Chondrocyte (in vitro differentiated cells): Measurements from ENCODE around the gene ZNF235. TPM values are rescaled to one million over a fixed set of nuclear protein-coding genes. Genes with fewer than 3 reads are reported as not detected.
A peak's percentile ranks its signal among the peaks of the same experiment; 100 is the strongest.
"Not testable (repeated sequence)": the region's sequence is repeated elsewhere in the genome, so short reads cannot be mapped to it uniquely, and the experiment has no call there.

Experiments used
- DNase-seq: peaks from one replicate; pipeline ENCODE4 v3.0.0; 2021; ENCODE audit warnings: mixed read lengths, low spot score
- H3K27ac Mint-ChIP-seq: one replicate; pipeline ENCODE4 v1.8.0; 2021; ENCODE audit warnings: mild to moderate bottlenecking, moderate library complexity, mixed read lengths; ENCODE audit not compliant: unreplicated experiment
- H3K27me3 Mint-ChIP-seq: 2 replicates; pipeline ENCODE4 v1.8.0; 2021; ENCODE audit warnings: low read depth, mixed read lengths
- H3K36me3 Mint-ChIP-seq: 2 replicates; pipeline ENCODE4 v1.8.0; 2021; ENCODE audit warnings: low read depth, mixed read lengths
- H3K4me1 Mint-ChIP-seq: 2 replicates; pipeline ENCODE4 v1.8.0; 2021; ENCODE audit warnings: low read depth, mild to moderate bottlenecking, mixed read lengths
- H3K4me3 Mint-ChIP-seq: one replicate; pipeline ENCODE4 v1.8.0; 2021; ENCODE audit warnings: mild to moderate bottlenecking, moderate library complexity, mixed read lengths; ENCODE audit not compliant: unreplicated experiment
- H3K9me3 Mint-ChIP-seq: 2 replicates; pipeline ENCODE4 v1.8.0; 2021; ENCODE audit warnings: low read depth, mixed read lengths
- CTCF ChIP-seq: fragments of 200-600 bp; sonication (generic); IDR thresholded peaks from 2 replicates; pipeline ENCODE4 v1.5.0; 2021; ENCODE audit warnings: antibody characterized with exemption, mild to moderate bottlenecking, moderate library complexity
- total RNA-seq: library from RNA; stranded (reverse); gene quantifications from 3 replicates; pipeline ENCODE4 v1.2.1, GENCODE V29; 2021

Gene ZNF235
- total RNA-seq, 1 donor from 2014 or later, result 7.4 TPM

DNA sequence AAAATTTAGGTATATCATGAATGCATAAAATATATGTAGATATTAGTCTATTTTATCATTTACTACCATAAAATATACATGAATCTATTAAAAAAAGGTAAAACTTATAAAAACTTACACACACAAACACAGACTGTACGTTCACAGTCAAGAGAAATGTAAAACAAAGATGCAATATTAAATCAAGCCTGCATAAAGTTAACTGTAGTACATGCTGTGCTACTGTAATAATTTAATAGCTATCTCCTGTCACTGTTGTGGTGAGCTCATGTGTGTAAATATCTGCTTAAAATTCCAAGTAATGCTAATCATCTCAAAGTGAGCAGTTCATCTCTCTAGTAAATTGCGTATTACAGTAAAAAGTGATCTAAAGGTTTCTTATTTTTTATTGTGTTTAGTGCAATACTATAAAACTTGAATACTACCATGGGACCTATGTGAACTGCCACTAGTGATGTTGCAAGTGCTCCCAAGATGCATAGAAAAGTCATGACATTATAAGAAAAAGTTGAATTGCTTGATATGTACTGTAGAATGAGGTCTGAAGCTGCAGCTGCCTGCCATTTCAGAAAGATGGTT is 45.9 kb downstream of the ZNF235 start:
- H3K27me3 Mint-ChIP-seq, result no peaks in the 10 kb centered on the region
- no peak overlapping the region for H3K27ac Mint-ChIP-seq
- H3K4me3 Mint-ChIP-seq, result peak overlapping the region; percentile 82
- peaks cover 40% of the 10 kb centered on the region for H3K9me3 Mint-ChIP-seq
- TF ChIP-seq CTCF, result no peak
- no peak for DNase-seq
- H3K4me1 Mint-ChIP-seq, result peaks cover 19% of the 10 kb centered on the region
- H3K36me3 Mint-ChIP-seq, result peaks cover 34% of the 10 kb centered on the region

GRCh38 chr19:44258136-44258535 is 46.7 kb downstream of the ZNF235 start:
- H3K27ac Mint-ChIP-seq, result no peak overlapping the region
- H3K4me1 Mint-ChIP-seq, result peaks cover 19% of the 10 kb centered on the region
- H3K4me3 Mint-ChIP-seq, result no peak overlapping the region
- H3K27me3 Mint-ChIP-seq, result no peaks in the 10 kb centered on the region
- peaks cover 40% of the 10 kb centered on the region for H3K36me3 Mint-ChIP-seq
- peaks cover 47% of the 10 kb centered on the region for H3K9me3 Mint-ChIP-seq
- no peak for TF ChIP-seq CTCF
- no peak for DNase-seq

- no peak for TF ChIP-seq CTCF
- no peak overlapping the region for H3K4me3 Mint-ChIP-seq
Measured at GRCh38 chr19:44255705-44256411, 49.0 kb downstream of the ZNF235 start.

DNA sequence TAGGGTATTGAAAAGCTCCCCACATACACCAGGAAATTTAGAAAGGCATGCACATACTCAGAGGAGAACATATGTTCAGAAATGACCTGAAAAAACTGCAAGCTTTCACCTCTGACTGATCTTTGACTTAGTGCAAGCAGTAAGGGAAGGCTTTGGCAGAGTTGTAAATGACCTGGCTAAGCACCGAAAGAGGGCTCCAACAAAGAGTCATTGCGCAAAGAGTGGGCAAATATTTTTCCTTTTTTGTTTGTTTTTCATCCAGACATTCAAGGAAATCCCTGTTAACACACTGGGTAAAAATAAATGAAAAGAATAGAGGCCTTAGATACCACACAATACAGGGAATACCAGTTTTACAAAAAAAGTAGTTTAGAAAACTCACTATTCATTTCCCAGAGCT is 50.3 kb downstream of the ZNF235 start:
- peaks cover 83% of the 10 kb centered on the region for H3K9me3 Mint-ChIP-seq
- no peak overlapping the region for H3K27ac Mint-ChIP-seq
- no peaks in the 10 kb centered on the region for H3K27me3 Mint-ChIP-seq
- no peak overlapping the region for H3K4me3 Mint-ChIP-seq
- H3K36me3 Mint-ChIP-seq, result peaks cover 72% of the 10 kb centered on the region
- no peak for DNase-seq
- peaks cover 4% of the 10 kb centered on the region for H3K4me1 Mint-ChIP-seq
- TF ChIP-seq CTCF, result no peak

More at GRCh38 chr19:44255705-44256411, 49.0 kb downstream of the ZNF235 start:
- no peak for DNase-seq
- peaks cover 70% of the 10 kb centered on the region for H3K9me3 Mint-ChIP-seq
- no peaks in the 10 kb centered on the region for H3K27me3 Mint-ChIP-seq
- H3K27ac Mint-ChIP-seq, result no peak overlapping the region
- peaks cover 18% of the 10 kb centered on the region for H3K4me1 Mint-ChIP-seq
- H3K36me3 Mint-ChIP-seq, result peaks cover 59% of the 10 kb centered on the region

DNA sequence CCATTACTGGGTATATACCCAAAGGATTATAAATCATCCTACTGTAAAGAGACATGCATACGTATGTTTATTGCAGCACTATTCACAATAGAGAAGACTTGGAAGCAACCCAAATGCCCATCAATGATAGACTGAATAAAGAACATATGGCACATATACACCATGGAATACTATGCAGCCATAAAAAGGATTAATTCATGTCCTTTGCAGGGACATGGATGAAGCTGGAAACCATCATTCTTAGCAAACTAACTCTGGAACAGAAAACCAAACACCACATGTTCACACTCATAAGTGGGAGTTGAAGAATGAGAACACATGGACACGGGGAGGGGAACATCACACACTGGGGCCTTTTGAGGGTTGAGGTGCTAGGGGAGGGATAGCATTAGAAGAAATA is 51.4 kb downstream of the ZNF235 start:
- H3K27me3 Mint-ChIP-seq, DNase-seq, H3K4me1 Mint-ChIP-seq, H3K4me3 Mint-ChIP-seq, H3K27ac Mint-ChIP-seq: not testable (repeated sequence)
- Mint-ChIP-seq H3K36me3 (peaks cover 78% of the 10 kb centered on the region), H3K9me3 (peaks cover 88% of the 10 kb centered on the region)

DNA sequence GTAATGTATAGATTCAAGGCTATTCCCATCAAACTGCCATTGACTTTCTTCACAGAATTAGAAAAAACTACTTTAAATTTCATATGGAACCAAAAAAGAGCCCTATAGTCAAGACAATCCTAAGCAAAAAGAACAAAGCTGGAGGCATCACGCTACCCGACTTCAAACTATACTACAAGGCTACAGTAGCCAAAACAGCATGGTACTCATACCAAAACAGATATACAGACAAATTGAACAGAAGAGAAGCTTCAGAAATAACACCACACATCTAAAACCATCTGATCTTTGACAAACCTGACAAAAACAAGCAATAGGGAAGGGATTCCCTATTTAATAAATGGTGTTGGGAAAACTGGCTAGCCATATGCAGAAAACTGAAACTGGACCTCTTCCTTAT is 52.5 kb downstream of the ZNF235 start:
- not testable (repeated sequence) for H3K4me1 Mint-ChIP-seq, H3K4me3 Mint-ChIP-seq, H3K27ac Mint-ChIP-seq, DNase-seq, H3K27me3 Mint-ChIP-seq
- Mint-ChIP-seq H3K36me3 (peaks cover 75% of the 10 kb centered on the region), H3K9me3 (peaks cover 85% of the 10 kb centered on the region)
